ENCODE results near the gene LSAMP.

- TF ChIP-seq, protein P1, sequence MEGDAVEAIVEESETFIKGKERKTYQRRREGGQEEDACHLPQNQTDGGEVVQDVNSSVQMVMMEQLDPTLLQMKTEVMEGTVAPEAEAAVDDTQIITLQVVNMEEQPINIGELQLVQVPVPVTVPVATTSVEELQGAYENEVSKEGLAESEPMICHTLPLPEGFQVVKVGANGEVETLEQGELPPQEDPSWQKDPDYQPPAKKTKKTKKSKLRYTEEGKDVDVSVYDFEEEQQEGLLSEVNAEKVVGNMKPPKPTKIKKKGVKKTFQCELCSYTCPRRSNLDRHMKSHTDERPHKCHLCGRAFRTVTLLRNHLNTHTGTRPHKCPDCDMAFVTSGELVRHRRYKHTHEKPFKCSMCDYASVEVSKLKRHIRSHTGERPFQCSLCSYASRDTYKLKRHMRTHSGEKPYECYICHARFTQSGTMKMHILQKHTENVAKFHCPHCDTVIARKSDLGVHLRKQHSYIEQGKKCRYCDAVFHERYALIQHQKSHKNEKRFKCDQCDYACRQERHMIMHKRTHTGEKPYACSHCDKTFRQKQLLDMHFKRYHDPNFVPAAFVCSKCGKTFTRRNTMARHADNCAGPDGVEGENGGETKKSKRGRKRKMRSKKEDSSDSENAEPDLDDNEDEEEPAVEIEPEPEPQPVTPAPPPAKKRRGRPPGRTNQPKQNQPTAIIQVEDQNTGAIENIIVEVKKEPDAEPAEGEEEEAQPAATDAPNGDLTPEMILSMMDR (conservative IDR thresholded peaks at IDR 0.05; ENCODE audit: low read length) = no peak
- no peak for TF ChIP-seq EZH2phosphoT487 (IDR thresholded peaks at IDR 0.05; ENCODE audit: borderline replicate concordance)
These were observed 541.4 kb downstream of the LSAMP start for GRCh38 chr3:115903843-115904242.
